ENCODE data around the gene FSIP2. TPM values are rescaled to one million over a fixed set of nuclear protein-coding genes. Genes with fewer than 3 reads are reported as not detected.

FSIP2 gene
- total and polyA plus RNA-seq, 2 of the 13 experiments (the other 11 are each of a cell fraction or from before 2014, with no cell fraction given) = 0.01 to 0.07 TPM

DNA sequence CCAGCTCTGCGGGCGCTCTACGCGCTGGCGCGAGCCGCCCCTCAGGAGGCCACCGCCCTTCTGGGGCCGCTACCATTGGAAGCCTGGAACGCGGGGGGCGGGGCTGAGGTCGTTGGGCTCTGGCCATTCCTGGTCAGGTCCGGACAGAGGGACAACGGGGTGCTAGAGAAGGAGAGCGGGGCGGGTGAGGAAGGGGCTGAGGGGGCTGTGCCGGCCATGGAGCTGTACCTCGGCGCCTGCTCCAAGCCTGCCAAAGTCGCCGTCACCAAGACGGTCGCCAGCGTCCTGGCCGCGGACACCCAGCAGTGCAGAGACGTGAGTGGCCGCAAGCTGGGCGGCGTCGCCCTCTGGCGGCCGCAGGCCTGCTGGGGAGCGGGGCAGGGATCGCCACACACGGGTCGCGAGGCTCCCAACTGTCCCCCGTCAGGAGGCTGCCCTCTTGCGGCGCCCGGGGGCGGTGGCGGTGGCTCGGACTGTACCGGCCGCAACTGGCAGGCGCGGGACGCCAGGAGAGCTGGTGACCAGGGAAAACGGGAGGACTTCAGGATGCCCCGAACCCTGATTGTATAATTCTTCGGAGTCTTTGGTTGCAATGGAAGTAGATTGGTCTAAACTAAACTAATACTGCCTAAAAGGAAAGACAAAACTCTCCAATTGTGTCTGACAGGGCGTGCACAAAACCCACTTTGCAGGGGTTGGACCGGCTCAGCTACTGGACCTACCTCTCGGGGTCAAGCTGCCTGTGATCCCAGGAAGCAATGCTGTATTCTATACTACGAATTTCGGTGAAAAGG, at the start of gene FSIP2 (continued):
- TF ChIP-seq ZNF761 (CRISPR knock-in tag; conservative IDR thresholded peaks at IDR 0.05) = no peak
- TF ChIP-seq ERF (CRISPR knock-in tag; IDR thresholded peaks at IDR 0.05) = no peak
- TF ChIP-seq, protein P1, sequence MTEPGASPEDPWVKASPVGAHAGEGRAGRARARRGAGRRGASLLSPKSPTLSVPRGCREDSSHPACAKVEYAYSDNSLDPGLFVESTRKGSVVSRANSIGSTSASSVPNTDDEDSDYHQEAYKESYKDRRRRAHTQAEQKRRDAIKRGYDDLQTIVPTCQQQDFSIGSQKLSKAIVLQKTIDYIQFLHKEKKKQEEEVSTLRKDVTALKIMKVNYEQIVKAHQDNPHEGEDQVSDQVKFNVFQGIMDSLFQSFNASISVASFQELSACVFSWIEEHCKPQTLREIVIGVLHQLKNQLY (CRISPR knock-in tag; IDR thresholded peaks at IDR 0.05) = no peak
- no peak for TF ChIP-seq RFXAP (CRISPR knock-in tag; IDR thresholded peaks at IDR 0.05; ENCODE audit: borderline replicate concordance)
- peak; percentile 91 for TF ChIP-seq STAG1 (CRISPR knock-in tag; IDR thresholded peaks at IDR 0.05)
- no peak for TF ChIP-seq RFX5 (IDR thresholded peaks at IDR 0.05; ENCODE audit: low read depth, low read length)
- no peak for TF ChIP-seq TCF7 (IDR thresholded peaks at IDR 0.05; ENCODE audit: low read depth)
- peak; percentile 37 for TF ChIP-seq SKI (IDR thresholded peaks at IDR 0.05; ENCODE audit: partially characterized antibody)
- peak; percentile 40; the same call in 1 of the 2 replicates for TF ChIP-seq NFYB (CRISPR knock-in tag; IDR thresholded peaks at IDR 0.05)
- no peak for TF ChIP-seq SCMH1 (CRISPR knock-in tag; IDR thresholded peaks at IDR 0.05; ENCODE audit: borderline replicate concordance)
- TF ChIP-seq, protein P2, sequence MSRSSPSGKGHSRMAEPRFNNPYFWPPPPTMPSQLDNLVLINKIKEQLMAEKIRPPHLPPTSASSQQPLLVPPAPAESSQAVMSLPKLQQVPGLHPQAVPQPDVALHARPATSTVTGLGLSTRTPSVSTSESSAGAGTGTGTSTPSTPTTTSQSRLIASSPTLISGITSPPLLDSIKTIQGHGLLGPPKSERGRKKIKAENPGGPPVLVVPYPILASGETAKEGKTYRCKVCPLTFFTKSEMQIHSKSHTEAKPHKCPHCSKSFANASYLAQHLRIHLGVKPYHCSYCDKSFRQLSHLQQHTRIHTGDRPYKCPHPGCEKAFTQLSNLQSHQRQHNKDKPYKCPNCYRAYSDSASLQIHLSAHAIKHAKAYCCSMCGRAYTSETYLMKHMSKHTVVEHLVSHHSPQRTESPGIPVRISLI (CRISPR knock-in tag; IDR thresholded peaks at IDR 0.05; ENCODE audit: borderline replicate concordance) = 0 out of 2 replicates have a peak, but pooled peaks have one; percentile 34
- TF ChIP-seq, protein P3, sequence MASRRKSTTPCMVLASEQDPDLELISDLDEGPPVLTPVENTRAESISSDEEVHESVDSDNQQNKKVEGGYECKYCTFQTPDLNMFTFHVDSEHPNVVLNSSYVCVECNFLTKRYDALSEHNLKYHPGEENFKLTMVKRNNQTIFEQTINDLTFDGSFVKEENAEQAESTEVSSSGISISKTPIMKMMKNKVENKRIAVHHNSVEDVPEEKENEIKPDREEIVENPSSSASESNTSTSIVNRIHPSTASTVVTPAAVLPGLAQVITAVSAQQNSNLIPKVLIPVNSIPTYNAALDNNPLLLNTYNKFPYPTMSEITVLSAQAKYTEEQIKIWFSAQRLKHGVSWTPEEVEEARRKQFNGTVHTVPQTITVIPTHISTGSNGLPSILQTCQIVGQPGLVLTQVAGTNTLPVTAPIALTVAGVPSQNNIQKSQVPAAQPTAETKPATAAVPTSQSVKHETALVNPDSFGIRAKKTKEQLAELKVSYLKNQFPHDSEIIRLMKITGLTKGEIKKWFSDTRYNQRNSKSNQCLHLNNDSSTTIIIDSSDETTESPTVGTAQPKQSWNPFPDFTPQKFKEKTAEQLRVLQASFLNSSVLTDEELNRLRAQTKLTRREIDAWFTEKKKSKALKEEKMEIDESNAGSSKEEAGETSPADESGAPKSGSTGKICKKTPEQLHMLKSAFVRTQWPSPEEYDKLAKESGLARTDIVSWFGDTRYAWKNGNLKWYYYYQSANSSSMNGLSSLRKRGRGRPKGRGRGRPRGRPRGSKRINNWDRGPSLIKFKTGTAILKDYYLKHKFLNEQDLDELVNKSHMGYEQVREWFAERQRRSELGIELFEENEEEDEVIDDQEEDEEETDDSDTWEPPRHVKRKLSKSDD (CRISPR knock-in tag; IDR thresholded peaks at IDR 0.05; ENCODE audit: low read depth) = no peak
- TF ChIP-seq KAT7 (CRISPR knock-in tag; IDR thresholded peaks at IDR 0.05; ENCODE audit: borderline replicate concordance) = no peak
- no peak for TF ChIP-seq ZNF570 (CRISPR knock-in tag; IDR thresholded peaks at IDR 0.05; ENCODE audit: borderline replicate concordance)
- peak; percentile 81 for TF ChIP-seq TAF15 (IDR thresholded peaks at IDR 0.05; ENCODE audit: low read depth, low read length, poor library complexity, severe bottlenecking)
- peak; percentile 70; the same call in 1 of the 2 replicates for TF ChIP-seq ZNF788 (CRISPR knock-in tag; IDR thresholded peaks at IDR 0.05; ENCODE audit: borderline replicate concordance)
- peak; percentile 93 for TF ChIP-seq KDM2A (CRISPR knock-in tag; IDR thresholded peaks at IDR 0.05; ENCODE audit: borderline replicate concordance, low read depth)
- no peak for TF ChIP-seq ZNF33B (CRISPR knock-in tag; IDR thresholded peaks at IDR 0.05)
- TF ChIP-seq REL (CRISPR knock-in tag; conservative IDR thresholded peaks at IDR 0.05) = no peak
- no peak for TF ChIP-seq ESRRA (CRISPR knock-in tag; IDR thresholded peaks at IDR 0.05; ENCODE audit: low read depth)
- TF ChIP-seq, protein P4, sequence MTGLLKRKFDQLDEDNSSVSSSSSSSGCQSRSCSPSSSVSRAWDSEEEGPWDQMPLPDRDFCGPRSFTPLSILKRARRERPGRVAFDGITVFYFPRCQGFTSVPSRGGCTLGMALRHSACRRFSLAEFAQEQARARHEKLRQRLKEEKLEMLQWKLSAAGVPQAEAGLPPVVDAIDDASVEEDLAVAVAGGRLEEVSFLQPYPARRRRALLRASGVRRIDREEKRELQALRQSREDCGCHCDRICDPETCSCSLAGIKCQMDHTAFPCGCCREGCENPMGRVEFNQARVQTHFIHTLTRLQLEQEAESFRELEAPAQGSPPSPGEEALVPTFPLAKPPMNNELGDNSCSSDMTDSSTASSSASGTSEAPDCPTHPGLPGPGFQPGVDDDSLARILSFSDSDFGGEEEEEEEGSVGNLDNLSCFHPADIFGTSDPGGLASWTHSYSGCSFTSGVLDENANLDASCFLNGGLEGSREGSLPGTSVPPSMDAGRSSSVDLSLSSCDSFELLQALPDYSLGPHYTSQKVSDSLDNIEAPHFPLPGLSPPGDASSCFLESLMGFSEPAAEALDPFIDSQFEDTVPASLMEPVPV (CRISPR knock-in tag; IDR thresholded peaks at IDR 0.05) = 0 out of 2 replicates have a peak, but pooled peaks have one; percentile 54
- TF ChIP-seq, protein P5, sequence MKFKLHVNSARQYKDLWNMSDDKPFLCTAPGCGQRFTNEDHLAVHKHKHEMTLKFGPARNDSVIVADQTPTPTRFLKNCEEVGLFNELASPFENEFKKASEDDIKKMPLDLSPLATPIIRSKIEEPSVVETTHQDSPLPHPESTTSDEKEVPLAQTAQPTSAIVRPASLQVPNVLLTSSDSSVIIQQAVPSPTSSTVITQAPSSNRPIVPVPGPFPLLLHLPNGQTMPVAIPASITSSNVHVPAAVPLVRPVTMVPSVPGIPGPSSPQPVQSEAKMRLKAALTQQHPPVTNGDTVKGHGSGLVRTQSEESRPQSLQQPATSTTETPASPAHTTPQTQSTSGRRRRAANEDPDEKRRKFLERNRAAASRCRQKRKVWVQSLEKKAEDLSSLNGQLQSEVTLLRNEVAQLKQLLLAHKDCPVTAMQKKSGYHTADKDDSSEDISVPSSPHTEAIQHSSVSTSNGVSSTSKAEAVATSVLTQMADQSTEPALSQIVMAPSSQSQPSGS (CRISPR knock-in tag; IDR thresholded peaks at IDR 0.05) = no peak
